COLO668 (cell line): ENCODE measurements around the gene TRABD2A.
"Not testable (repeated sequence)": the region's sequence is repeated elsewhere in the genome, so short reads cannot be mapped to it uniquely, and the experiment has no call there.

ENCODE experiments used
- DNase-seq: peaks from one replicate; lab custom pipeline; 2025; ENCODE audit not compliant: unreplicated experiment; lab: John Stamatoyannopoulos, UW

The TRABD2A gene

DNA sequence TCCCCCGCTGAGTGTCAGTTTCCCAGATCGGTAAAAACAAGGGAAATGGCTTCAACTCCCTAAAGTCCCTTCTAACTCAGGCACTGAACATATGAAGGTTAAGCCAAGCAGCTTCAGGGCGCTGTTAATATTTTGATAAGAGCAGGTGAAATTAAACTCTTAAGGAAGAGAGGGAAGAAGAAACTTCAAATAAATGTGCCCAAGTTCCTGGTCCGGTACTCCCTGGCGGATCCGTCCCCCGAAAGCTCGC is 564 bp downstream of the TRABD2A start:
- DNase-seq: no peak

DNA sequence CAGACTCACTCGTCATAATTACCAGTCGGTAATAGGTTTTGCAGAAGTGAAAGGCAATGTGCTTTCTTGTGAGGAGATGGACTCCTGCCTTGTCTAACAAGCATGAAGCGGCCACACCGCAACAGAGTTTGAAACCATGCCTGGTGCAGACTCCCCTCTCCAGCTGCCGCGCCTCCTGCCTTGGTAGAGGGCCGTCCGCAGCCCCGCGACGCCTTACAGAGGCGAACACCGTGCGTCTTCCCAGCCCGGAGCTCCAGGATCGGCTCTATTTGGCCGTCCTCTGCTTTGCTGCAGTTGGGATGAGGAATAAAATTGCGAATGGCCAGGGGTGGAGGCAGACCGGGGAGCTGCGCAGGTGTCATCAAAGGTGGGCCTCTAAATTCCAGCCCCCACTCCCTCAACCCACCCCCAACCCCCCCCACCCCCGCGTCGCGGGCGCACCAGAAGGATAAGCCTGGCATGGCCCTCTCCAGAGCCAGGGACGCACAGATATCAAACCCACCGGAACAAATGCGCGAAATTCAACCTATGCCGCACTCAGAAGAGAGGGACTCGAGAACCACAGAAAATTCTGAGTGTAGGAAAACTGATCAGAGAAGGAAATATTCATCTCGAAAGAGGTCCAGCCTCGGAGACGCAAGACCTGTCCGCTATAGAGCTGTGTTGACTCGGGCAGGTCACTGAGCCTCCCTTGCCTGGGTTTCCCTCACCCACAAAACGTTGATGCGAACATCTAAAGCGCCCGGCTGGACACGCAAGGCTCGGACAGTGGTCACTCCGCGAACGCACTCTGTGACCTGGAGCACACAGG is 1.1 kb downstream of the TRABD2A start:
- DNase-seq: no peak

DNA sequence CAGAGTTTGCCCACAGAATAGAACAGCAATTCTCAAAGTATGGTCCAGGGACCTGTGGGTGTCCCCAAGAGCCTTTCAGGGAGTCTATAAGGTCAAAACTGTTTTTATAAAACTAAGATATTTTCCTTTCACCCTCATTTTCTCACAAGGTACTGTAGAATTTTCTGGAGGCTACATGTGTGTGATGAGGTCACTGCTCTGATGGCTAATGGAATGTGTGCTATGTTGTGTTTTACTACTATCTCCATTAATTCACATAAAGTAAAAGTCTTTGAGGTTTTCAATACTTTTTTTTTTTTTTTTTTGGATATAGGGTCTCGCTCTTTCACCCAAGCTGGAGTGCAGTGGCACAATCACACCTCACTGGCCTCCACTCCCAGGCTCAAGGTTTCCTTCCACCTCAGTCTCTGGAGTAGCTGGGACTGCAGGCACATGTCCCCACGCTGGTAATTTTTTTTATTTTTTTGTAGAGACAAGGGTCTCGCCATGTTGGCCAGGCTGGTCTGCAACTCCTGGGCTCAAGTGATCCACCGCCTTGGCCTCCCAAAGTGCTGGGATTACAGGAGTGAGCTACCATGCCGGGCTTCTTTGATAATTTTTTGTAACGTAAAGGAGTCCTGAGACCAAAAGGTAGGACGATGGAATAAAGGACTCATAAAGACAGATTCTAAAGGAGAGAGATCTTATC is 1.8 kb downstream of the TRABD2A start:
- DNase-seq: no peak

DNA sequence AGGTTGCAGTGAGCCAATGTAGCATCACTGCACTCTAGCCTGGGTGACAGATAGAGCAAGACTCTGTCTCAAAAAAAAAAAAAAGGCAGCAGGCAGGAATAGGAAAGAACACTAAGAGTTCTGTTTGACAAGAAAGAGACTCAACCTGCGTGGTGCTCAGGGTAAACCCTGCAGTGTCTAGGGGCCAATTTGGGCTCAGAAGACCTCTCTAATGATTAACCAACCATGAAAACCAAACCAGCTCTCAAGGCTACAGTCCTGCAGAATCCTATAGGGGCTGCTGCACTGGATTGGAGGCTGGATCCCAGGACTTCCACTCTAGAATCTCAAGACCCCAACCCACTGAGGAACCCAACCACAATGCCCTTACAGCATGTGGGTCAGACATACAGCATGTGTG is 2.4 kb downstream of the TRABD2A start:
- no peak for DNase-seq

DNA sequence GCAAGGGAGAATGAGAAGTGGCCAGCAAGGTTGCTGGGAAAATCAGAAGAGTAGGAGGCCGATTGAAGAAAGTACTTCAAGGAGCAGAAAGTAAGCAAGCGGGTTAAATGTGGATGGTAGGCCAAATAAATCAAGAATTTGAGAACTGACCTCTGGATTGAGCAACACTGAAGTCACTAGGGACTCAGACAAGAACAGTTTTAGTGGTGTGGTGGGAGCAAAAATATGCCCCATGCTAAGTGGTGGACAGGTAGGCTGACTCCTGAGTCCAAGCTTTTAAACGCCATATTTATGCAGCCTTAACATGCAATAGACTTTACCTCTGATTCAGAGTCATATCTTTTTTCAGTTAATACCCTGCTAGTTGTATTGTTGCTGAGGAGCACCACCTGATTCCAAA is 4.5 kb downstream of the TRABD2A start:
- DNase-seq: no peak

DNA sequence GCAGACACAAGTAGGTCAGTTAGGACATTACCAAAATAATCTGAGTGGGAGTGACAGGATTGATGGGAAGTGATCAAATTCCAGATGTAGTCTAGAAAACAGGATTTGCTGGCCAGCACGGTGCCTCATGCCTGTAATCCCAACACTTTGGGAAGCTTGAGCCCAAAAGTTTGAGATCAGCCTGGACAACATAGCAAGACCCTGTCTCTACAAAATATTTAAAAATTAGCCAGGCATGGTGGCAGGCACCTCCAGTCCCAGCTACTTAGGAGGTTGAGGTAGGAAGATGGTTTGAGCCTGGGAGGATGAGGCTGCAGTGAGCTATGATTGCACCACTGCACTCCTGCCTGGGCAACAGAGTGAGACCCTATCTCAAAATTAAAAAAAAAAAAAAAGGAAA is 5.3 kb downstream of the TRABD2A start:
- DNase-seq: not testable (repeated sequence)

DNA sequence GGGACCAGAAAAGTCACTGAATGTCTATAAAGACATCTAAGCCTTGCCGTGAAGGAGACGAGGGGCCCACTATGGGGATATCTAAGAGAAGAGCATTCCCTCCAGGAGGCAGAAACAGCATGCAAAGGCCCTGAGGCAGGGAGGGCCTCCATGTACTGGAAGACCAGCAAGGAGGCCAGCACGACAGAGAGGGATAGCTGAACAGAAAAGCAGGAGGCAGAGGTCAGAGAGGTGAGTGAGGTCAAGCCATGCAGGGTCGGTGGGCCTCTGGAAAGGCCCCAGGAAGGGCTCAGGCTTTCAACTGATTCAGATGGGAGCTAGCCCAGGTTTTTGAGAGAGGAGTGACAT is 5.7 kb downstream of the TRABD2A start:
- DNase-seq: no peak

DNA sequence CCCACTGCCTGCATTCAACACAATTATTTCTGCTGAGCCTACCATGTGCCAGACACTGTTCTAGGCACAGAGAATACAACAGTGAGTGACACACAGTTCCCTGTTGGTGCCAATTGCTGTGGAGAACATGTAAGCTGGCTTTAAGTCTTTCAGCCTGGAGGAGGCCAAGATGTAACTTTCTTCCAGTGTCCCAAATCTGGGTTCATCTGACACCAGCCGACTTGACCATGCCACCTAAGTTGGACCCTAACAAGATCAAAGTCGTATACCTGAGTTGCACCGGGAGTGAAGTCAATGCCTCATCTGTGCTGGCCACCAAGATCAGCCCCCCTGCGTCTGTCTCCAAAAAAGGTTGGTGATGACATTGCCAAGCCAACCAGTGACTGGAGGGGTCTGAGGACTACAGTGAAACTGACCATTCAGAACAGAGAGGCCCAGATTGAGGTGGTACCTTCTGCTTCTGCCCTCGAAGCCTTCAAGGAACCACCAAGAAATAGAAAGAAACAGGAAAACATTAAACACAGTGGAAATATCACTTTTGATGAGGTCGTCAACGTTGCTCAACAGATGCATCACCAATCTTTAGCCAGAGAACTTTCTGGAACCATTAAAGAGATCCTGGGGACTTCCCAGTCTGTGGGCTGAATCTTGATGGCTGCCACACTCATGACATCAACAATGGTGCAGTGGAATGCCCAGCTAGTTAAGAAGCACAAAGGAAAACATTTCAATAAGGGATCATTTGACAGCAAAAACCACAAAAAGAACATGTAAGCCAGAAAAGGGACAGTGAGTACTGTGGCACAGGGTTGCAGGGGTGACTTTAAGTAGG is 6.3 kb downstream of the TRABD2A start:
- no peak for DNase-seq

DNA sequence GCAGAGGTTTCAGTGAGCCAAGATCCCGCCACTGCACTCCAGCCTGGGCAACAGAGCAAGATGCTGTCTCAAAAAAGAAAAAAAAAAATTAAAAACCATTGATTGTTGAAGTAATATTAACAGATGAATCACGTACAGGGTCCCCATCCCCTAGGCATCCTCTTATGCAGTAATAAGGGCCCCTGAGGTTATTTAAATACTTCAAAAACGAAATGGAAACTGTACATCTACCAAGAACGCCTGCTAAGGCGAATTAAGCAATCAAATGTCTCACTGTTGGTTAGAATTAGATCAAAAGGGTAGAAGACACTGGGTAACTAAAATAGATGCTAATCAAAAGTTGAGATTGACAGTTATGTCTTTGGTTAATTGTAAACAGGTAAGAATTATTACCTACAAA is 7.5 kb downstream of the TRABD2A start:
- no peak for DNase-seq

DNA sequence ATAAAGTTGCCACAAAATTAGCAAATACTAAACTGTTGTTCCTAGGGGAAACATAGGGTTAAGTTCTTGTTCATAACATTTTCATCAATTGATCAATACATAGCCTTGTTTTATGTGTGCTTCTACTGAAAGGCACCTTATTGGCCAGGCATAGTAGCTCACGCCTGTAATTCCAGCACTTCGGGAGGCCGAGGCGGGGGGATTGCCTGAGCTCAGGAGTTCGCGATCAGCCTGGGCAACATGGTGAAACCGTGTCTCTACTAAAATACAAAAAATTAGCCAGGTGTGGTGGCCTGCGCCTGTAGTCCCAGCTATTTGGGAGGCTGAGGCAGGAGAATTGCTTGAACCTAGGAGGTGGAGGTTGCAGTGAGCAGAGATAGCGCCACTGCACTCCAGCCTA is 8.2 kb downstream of the TRABD2A start:
- not testable (repeated sequence) for DNase-seq

DNA sequence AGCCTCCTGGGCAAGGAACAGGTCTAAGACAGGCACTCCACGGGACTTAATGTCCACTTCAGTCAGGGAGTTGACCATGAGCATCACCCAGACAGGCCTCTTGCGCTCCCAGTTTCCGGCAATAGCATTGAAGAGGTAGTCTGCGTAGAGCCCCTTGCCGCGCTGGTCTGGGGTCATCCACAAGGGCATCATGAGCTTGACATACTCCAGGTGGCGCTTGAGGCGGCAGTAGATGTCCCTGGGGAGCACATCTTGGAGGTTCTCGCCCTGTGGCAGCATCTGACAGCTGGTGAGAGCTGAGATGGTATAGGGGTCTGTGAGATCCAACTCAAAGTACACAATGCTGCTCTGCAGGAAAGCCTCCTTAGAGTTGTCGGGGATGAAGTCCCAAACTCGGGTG is 10.6 kb downstream of the TRABD2A start:
- DNase-seq: no peak

DNA sequence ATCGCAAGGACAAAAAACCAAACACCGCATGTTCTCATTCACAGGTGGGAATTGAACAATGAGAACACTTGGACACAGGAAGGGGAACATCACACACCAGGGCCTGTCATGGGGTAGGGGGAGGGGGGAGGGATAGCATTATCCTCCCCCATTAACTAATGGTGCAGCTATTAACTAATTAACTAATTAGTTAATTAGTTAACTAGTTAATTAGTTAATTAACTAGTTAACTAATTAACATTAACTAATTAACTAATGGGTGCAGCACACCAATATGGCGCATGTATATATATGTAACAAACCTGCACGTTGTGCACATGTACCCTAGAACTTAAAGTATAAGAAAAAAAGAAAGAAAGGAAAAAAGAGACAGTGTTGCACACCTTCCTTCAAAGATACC is 12.6 kb downstream of the TRABD2A start:
- DNase-seq: not testable (repeated sequence)

DNA sequence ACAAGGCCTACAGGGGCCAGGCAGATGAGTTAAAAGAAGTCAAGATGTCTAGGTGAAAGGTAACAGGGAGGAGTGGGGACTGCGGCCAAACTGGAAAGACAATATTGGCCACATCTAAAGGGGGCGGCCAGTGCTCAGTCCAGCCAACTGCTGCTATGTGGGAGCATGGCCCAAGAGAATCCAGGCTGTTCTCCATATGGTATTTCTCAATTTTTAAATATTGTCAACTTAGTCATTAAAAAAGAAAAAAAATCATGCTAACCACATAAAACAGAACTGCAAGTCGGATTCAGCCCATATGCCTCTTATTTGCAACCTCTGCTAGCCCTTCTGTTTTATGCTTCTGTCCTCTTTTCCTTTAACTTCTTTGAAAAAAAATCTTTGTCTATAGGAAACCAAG is 14.8 kb downstream of the TRABD2A start:
- DNase-seq: no peak

DNA sequence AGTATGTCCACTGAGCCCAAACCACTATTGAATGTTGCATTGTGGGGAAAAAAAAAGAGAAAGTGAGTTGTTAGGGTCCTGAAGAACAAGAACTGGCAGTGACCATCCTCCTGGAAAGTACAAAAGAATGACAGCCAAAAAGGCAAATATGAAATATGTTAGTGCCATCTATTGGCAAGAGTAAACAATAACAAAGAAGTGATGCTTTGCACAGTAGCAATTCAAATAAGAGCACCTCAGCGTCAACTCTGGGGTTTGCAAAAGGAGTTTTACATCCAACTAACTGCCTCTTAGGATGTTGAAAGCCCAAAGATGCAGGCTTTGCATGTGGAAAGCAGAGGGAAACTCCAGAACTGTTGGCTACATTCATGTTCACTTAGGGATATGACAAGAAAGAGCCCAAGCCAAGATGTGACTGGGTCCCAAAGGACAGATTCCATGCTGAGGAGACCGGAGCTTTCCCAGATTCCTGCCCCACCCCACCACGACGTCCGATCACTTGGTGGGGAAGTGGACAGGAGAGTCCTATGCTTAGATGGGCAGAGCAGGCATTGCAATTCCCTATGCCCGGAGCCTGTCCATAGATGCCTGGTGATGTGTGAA is 15.6 kb downstream of the TRABD2A start:
- DNase-seq: no peak

DNA sequence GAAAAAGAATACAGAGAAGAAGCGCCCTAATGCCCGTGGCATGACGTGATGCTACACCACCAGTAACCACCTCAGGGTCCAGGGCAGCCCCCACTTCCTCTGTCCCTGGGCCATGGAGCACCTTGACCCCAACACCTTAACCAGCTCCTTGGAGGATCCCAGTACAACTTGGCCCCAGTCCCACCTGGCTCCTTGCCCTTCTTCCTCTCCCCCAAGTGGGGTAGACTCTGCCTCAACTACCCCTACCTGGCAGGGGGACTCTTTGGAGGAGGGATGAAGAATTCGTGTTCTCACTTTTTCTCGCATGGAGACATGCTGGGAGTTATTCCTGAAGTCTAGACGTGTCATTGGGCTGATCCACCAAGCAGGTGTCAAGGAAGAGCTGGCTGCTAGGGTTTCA is 18.9 kb downstream of the TRABD2A start:
- DNase-seq: no peak

DNA sequence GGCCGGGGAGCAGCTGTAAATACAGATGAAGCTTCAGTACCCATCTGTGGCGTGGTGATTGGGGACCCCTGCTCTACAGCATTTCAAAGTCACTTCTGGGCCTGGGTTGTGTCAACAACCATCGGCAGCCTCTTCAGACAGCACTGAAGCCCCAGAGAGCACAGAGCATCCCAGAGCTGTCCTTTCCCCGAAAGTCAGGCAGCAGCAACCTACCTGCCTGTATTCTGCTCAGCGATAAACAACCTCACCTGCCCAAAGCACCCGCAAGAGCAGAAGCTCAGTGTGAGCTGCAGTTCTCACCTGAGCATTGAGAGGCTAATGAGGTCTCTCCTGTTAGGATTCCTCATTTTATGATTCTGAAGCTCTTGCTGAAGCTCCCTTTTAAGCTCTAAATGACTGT is 19.3 kb downstream of the TRABD2A start:
- DNase-seq: no peak

DNA sequence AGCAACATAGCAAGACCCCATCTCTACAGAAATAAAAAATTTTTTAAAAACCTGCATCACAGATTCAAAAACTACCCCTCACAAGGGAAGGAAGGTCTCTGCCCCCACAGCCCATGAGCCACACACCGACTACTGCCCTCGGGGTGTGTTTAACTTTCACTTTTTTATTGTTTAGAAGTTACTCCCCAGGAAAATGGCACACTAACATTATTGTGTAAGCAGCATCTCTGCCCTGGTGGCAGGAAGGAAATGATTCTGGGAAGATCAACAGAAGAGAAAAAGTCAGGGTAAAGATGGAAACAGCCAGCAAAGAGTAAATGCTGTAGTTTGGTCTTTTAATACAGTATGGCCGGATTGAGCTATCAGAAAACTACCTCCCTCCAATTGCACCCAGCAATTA is 21.9 kb downstream of the TRABD2A start:
- no peak for DNase-seq

DNA sequence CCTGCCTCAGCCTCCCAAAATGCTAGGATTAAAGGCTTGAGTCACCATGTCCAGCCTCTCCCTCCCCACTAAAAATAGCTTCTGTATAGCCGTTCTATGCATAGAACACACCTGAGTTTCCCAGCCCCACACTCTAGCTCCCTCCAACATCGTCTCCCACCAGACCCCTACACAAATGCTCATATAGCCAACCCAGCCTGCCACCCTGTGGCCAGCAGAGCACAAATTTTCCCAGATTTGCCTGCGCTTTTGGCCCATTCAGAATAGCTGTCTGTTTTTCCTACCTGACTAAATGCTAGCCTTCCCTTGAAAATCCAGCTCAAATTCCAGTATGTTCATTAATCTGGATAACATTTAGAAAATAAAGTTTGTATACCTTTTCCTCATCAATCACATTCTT is 22.8 kb downstream of the TRABD2A start:
- no peak for DNase-seq

DNA sequence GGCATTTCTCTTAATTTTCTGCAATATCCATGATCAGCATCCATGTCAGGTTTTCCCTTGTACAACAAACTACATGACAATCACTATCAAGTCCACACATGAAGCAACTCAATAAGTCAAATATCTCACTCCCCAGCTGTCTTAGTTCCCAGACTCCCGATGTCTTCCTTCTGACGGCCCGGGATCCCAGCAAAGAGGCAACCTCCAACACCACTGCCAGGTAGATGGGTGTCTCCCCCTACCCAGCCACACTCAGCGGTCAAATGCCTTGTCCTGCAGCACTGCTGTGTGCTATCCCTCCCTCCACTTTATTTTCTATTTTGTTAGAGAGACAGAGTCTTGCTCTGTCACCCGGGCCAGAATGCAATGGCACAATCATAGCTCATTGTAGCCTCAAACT is 23.3 kb downstream of the TRABD2A start:
- DNase-seq: no peak

DNA sequence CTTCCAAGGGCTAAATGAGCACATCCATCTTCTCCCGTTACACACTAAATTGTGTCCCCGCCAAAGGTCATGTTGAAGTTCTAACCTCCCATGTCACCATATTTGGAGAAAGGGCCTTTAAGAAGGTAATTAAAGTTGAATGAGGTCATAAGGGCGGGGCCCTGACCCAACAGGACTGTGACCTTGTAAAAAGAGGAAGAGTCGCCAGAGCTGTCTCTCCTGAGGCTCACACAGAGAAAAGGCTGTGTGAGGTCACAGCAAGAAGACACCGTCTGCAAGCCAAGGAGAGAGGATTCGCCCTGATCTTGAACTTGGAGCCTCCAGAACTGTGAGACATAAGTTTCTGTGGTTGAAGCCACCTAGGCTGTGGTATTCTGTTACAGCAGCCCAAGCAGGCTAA is 24.1 kb downstream of the TRABD2A start:
- no peak for DNase-seq

DNA sequence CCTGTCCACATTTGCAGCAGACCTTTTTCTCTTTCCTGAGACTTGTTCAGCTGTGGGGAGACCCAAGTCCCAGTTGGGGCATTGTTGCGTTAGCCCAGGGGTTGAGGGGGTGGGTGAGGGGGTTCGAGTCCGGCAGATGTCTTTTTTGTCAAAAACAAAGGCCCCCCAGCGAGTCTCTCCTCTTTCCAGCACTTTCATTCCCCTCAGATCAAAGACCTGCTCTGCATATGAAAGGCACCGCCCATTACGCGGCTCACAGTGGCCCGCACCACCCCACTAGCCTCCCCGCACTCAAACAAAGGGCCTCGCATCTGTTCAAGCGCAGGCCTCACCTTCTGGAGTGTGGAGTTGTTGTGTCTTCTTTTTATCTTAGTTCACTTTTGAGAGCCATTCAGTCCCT is 25.2 kb downstream of the TRABD2A start:
- DNase-seq: no peak

DNA sequence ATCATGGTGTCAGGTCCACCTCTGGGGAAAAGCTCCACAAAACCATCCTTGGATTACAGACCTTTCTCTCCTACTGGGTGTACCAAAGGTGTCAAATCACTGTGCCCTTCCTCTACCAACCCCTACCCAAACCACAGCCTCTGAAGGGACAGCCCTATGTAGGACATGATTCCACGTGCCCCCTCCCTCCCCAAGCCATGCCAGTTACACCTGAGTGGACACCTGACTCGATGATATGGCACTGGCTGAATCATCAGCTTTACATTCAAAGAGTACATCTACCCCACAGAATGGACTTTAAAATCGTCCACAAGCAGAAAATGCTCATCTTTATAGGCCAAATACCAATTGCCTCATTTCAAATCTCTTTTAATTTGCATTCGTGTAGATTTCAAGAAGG is 26.0 kb downstream of the TRABD2A start:
- no peak for DNase-seq
